AG10803 (cell line): ENCODE measurements around the gene ADORA2A.

Experiments used
- DNase-seq: peaks from one replicate; pipeline ENCODE4 v3.0.0; 2010; ENCODE audit warnings: low read depth
- H3K4me3 ChIP-seq: 2 replicates; pipeline ENCODE4 v1.5.1; 2011; ENCODE audit warnings: mild to moderate bottlenecking, low read length, control low read depth
- CTCF ChIP-seq: conservative IDR thresholded peaks from 2 replicates; pipeline ENCODE4 v1.5.1; 2011; ENCODE audit warnings: mild to moderate bottlenecking, low read length, control low read depth, inconsistent platforms

The ADORA2A gene

DNA sequence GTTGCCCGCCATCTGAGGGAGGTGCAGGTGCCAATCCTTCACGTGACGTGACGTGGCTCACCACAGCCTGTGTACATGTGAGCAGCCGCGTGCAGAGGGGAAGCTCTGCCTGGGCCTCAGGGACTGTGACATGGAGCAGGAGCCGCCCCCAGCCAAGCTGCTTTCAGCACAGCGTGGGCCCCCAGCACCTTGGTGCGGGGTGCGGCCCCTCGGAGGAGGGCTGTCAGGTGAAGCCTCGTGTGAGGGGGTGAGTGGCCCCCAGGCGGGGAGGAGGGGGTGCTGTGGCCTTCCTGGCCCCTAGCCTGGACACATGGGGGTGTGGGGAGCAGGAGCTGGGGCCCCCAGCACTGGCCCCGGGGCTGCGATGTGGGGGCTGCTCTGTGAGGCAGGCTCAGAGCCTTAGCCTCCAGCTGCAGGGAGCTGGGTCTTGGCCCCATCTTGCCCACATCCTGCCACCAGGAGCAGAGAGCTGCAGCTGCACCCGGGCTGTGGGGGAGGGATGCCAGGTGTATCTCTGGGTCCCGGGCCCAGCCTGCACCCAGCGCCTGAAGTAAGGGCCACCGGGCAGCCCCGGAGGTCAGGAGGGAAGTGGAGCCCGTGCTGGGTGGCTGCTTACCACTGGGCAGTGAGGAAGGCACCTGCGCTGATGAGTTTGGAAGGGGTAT lies at the start of gene ADORA2A:
Gene ADORA2A, plus strand, starts transcription at position 100 of the 665 bp plus-strand sequence. CDS start 5,806 bp downstream, outside the sequence.
- DNase-seq: no peak
- H3K4me3 ChIP-seq: no peak within 1 kb of the TSS
- TF ChIP-seq CTCF: no peak

- H3K4me3 ChIP-seq: no peak overlapping the region
- no peak for DNase-seq
- TF ChIP-seq CTCF: no peak
Observed at GRCh38 chr22:24379536-24379935, 47.9 kb upstream of the ADORA2A start.

- H3K4me3 ChIP-seq: no peak overlapping the region
- no peak for DNase-seq
- TF ChIP-seq CTCF: no peak
Observed at GRCh38 chr22:24380220-24380904, 47.0 kb upstream of the ADORA2A start.

DNA sequence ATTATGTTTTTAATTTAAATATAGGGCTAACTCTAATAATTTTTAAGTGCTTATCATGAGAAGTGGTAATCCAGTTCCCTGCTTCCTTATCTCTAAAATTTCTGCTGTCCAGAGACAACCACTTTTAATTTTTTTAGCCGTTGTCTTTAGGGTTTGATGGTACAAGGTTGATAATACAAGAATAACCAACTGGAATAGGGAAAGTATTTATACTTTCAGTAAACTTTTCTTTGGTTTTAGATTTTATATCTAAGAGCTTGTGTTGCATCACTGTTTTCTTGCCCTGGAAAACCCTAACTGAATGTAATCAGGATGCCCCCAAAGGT lies 46.5 kb upstream of the ADORA2A start:
- no peak for DNase-seq
- TF ChIP-seq CTCF: no peak
- H3K4me3 ChIP-seq: no peak overlapping the region

DNA sequence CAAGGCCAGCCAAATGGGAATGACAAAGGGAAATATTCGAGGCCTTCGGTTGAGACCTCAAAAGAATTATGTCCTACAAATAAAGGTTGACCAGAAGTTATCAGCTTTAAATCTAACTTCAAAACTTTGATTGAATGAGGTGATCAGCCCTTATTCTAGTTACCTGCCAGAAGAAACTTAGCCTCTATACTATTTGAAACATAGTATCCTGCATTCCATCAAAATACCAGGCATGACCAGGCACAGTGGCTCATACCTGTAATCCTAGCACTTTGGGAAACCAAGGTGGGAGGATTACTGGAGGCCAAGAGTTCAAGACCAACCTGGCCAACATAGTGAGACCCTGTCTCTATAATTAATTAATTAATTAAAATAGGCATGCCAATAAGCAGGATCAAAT lies 44.3 kb upstream of the ADORA2A start:
- TF ChIP-seq CTCF: no peak
- DNase-seq: no peak

GRCh38 chr22:24384131-24384530 lies 43.3 kb upstream of the ADORA2A start:
- TF ChIP-seq CTCF: no peak
- no peak overlapping the region for H3K4me3 ChIP-seq
- no peak for DNase-seq

More for the DNA sequence above, 44.3 kb upstream of the ADORA2A start:
- H3K4me3 ChIP-seq: no peak overlapping the region

DNA sequence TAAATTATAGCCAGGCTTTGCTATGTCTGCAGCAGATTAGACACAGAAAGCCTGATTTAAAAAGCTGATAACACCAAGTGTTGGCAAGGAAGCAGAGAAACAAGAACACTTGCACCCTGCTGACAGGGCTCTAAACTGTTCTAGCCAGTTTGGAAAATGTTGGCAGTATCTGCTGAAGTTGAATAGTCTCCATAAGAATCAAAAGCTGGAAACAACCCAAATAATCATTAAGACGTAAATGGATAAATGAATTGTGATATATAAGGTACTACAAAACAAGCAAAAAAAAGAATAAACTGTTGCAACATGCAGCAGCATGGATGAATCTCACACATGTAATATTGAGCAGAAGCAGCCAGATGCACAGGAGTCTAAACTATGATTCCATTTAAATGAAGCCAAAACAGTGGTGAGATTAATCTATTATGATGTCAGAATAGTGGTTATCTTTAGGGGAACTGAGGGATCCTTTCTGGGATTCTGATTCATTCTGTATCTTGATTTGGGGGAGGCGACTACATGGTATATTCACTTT lies 40.4 kb upstream of the ADORA2A start:
- no peak for TF ChIP-seq CTCF
- no peak overlapping the region for H3K4me3 ChIP-seq
- DNase-seq: peak; percentile 26
